Activated CD8-positive, alpha-beta memory T cell treated with anti-CD3 and anti-CD28 coated beads, Interleukin-2, amount 50 U/mL, for 1 hour (primary cell): ENCODE results near the gene UGT1A9.
"Not testable (repeated sequence)": the region's sequence is repeated elsewhere in the genome, so short reads cannot be mapped to it uniquely, and the experiment has no call there.

Experiments
- DNase-seq: peaks from one replicate; pipeline ENCODE4 v3.0.0-alpha.2; 2020; ENCODE audit errors: extremely low read depth

The UGT1A9 gene

DNA sequence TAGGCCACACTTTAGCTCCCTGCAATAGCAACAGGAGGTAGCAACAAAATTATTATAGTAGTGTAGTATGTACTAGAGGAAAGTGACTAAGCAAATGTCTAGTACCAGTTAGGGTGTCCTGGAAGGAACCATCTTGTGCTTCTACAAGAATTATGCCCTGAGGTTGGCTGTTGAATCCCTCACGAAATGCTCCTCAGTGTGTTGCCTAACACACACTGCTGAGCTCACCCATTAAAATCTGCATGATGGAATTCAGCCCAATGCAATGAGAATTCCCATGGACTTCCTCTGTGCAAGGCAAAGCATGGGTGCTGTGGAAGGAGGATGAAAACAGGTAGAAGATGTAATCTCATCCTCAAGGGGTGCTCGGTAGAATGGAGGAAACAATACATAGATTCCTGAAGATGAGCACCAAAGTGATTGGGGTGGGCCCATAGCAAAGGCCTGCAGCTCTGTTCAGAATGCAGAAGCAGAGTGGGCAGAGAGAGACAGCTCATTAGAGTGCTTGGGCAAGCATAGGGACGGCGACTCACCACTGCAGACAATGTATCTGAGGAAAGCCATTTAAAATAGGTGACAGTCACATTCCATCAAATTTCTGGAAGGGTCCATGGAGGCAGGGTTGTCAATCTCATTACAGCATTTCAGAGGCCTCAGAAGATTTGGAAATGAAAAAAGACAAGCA lies 8.8 kb downstream of the UGT1A9 start:
- no peak for DNase-seq

DNA sequence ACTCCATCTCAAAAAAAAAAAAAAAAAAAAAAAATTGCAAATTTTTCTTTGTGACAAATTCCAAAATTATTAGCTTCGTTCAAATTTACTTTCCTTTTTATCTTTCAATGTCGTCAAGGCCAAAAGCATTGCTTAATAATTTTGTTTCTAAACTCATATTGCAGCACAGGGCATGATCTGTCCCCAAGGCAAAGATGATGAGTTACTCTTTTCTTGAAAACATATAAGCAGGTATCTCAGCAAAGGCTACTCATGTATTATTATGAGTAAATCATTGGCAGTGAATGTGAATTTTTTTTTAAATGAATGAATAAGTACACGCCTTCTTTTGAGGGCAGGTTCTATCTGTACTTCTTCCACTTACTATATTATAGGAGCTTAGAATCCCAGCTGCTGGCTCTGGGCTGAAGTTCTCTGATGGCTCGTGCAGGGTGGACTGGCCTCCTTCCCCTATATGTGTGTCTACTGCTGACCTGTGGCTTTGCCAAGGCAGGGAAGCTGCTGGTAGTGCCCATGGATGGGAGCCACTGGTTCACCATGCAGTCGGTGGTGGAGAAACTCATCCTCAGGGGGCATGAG lies 9.9 kb downstream of the UGT1A9 start, which contains the start of gene UGT1A7:
Gene UGT1A7, plus strand, starts transcription at position 381 of the 579 bp plus-strand sequence. Its CDS starts 37 bp downstream, at position 418.
- no peak for DNase-seq

DNA sequence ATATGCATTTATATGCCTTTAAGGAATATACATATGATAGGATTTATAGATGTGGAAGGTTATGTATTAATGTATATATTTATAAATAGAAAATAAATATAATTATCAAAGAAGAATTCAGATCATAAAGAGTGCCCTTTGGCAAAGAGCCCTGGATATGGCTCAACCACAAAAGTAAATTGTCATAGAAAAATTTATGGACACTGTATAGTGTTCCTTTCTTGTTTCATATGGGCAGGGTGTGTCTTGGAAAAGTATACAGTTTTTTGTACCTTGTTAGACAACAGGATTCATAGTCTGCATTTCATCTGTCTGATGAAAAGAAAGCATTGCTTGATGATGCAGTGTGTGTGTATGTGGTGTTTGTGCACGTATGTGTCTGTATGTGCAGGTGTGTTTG lies 12.9 kb downstream of the UGT1A9 start:
- DNase-seq = no peak

DNA sequence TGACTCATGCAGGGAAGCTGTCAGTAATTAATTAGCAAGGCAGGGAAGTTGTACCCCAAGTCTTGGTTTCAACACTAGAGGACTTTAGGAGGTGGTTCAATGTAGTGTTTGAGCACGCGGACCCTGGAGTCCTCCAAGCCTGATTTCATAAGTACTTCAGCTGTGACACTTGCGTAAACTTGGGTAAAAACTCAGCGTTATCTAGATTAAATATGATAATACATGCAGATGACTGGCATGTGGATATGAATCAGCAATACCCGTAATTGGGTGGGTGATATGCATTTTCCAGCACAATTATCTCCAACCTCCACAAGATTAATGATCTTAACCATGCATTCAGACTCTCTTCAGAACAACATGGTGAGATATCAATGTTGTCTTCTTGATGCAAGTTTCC lies 15.2 kb downstream of the UGT1A9 start:
- no peak for DNase-seq

DNA sequence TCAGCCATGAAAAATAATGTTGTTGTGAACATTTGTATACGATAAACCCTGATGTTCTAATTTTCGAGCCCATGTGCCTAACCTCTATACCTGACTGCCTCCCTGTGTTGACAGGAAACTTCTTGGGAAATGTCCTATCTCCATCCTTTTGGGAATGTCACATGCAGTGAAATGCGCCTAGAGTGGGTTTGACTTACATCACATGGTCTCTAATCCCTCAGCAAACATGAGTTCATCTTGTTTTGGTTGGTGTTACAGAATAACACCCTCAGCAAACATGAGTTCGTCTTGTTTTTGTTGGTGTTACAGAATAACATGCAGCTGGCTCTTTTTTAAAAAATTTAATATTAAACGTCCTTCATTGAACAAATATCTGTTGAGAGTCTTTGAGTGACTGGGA lies 16.6 kb downstream of the UGT1A9 start:
- DNase-seq = no peak

DNA sequence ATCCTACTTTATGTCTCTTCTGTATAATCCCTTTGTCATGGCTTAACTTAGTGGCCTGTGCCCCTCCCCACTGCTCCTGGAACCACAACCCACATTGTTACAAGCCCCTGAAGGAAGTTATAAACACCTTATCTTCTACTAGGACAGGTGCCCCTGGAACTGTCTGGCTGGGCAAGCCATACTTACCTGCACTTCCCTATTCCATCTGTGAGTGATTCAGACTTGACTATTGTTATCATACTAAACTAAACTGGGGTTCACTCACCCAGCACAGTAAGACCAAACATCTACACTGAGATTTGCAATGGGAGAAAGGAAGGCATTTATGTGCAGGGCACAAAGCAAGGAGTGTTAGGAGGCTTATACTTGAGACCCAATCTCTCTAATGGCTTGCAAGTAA lies 17.3 kb downstream of the UGT1A9 start:
- DNase-seq = no peak

DNA sequence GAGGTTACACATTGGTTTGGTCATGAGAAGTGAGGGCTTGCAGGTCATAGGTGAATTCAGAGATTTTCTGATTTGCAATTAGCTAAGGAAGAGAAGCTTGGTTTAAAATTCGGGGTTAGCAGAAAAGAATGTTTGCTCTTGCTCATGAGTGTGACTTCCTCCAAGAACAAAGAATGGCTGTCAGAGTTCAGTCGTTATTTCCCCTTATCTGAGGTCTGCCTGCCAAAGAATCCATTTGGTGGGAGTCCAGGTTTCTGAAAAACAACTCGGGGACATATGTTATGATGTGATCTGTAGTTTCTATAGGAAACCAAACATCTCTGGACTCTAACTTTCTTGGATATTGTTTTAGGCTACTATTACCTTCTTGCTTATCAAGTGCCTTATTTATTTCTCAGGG lies 17.8 kb downstream of the UGT1A9 start:
- no peak for DNase-seq

DNA sequence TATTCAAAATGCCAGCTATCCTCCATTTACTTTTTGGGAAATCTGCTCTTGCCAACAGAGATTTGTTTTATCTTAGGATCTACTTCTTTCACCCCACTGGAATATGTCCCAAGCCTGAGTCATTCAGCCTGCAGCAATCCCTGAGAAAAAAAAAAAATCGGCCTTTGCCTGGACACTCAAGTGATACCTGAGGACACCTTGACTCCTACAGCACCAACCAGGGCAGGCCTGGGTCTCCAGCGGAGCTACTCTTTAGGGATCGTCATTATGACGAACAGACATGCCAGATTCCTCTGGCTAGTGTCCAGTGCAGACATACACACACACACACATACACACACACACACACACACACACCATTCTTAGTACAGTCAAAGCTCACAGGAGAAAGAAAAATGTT lies 18.7 kb downstream of the UGT1A9 start:
- no peak for DNase-seq

DNA sequence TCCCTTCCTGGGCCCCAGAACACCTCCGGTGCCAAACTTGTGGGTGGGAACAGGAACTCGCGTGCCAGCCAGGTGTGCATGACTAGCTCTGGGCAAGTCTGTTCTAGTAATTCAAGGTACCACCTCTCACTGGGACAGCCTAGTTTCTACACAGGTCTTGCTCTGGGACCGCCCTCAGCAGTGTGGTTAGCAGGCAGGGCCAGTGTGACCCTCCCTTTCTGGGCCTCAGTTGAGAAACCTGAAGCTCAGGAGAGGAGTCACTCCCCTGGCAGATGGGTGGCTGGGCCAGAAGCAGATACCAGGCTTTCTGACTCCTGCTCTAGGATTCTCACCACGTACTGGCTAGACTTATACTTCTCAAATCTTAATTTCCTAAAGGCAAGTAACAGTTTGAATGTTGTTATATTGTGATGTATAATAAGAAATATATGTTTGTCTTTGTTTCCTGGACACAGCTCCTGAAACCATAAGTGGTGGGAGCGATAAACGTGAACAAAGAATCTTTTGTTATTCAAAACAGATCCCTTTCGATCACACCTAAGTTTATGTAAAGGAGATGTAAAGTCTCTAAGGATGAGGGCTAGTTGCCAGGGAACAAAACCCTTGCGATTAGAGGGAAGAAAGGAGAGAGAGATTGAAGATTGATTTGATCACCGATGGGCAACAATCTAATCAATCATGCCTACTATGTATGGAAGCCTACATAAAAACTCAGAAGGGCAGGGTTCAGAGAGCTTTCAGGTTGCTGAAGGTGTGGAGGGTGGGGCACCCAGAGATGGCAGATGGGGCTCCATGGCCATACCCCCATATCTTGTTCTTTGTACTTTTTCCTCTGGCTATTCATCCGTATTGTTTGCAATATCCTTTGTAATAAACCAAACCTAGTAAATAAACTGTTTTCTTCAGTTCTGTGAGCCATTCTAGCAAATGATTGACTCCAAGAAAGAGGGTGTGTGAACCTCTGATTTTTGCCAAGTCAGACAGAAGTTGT lies 20.0 kb downstream of the UGT1A9 start:
- DNase-seq = no peak

DNA sequence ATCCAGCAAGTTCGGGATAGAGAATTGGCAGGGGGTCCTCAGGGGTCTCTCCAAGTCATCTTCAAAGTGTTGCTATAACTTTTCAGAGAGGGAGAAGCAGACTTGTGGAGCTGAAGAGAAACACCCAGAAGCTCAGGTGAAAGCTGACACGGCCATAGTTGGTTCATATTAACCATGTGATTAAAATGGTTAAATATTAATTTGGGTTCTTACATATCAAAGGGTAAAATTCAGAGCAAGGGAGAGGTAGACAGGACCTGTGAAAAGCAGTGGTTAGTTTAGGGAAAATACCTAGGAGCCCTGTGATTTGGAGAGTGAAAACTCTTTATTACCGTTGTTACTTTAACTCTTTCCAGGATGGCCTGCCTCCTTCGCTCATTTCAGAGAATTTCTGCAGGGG lies 20.9 kb downstream of the UGT1A9 start, which contains the start of gene UGT1A6:
Gene UGT1A6, plus strand, starts transcription at position 243 of the 400 bp plus-strand sequence. Its CDS starts 115 bp downstream, at position 358.
- no peak for DNase-seq

DNA sequence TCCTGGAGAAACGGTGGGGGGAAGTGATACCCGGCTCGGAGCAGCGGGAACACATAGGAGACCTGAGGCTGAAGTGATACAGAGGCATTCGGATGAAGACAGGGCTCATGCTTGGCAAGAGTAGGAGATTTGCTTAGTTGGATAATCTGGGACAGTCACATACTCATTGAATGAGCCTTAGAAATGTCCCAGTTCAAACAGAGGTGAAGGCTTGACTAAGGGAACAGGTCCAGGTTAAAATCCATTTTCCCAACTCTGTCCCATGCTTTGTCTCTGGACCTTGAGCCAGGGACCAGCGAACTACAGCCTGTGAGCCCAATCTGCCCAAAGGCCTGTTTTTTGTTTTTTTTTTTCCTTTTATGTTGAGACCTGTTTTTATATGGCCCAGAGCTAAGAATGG lies 22.3 kb downstream of the UGT1A9 start:
- DNase-seq = no peak

DNA sequence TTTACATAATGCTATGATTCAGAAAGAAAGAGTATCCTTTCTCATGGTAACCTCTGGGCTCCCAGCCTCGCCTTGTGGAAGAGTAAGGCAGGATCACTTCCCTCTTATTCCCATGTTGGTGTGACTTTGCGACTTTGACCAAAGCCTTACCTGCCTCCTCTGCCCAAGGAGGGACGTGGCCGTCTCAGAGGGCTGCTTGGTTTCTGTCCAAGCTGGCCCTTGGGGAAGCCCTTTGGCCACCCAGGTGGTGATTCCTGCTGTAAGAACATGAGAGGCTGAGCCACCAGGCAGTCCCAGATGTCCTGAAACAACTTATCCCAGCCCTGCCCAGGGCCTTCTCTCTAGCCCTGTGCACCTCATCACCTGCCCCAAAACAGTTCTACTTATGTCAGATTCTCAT lies 27.0 kb downstream of the UGT1A9 start:
- DNase-seq = no peak

DNA sequence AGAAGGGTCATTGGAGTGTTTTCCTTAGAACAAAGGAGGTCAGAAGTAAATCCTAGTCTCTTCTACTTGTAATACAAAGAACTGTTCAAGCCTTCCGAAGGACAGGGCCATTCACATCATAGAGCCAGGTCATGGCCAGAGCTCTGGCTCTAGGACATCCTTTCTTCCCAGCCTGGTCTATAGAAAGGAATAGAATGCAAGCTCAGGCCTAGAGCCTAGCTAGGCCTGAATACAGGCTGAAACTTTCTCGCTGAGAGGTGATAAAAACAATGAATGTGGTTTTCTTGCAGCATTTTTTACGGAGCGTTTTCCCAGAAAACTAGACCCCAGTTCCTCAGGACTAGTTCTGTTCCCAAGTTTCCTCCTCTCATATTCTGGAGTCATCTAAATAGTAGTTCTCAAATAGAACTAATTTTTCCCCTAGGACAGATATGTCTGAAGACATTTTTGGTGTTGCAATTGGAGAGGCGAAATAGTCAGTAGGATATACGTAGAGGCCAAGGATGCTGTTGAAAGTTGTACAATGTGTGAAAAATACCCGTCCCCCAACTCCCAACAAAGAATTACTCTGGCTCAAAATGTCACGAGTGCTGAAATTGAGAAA lies 27.8 kb downstream of the UGT1A9 start:
- no peak for DNase-seq

DNA sequence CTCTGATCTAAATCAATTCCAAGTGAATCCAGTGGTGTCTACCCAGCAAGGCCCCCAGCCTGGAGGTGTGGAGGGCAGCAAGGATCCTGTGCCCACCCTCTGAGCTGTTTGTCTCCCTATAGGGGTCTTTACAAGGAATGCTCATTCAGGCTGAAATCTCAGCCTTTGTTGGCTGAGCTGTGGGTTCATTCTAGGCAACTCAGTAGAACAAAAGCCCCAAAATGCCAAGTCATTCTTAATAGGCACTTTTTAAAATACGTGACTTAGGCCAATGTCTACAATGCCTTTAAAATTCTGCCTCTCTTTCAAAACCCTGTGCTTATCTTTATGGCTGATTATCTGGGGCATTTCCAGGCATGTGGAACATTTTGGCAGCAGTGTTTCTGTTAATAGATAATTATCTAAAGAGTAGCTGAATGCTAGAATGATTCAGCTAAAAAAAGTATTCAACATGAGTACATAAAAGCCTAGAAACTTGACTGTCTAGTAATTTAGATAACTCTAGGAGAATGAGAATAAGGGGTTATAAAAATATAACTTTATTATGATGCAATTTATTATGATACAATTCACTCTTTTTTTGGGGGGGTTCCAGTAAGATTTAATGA lies 28.4 kb downstream of the UGT1A9 start:
- DNase-seq = no peak

DNA sequence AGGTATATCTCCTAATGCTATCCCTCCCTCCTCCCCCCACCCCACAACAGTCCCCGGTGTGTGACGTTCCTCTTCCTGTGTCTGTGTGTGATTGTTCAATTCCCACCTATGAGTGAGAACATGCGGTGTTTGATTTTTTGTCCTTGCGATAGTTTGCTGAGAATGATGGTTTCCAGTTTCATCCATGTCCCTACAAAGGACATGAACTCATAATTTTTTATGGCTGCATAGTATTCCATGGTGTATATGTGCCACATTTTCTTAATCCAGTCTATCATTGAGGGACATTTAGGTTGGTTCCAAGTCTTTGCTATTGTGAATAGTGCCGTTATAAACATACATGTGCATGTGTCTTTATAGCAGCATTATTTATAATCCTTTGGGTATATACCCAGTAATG lies 29.1 kb downstream of the UGT1A9 start:
- DNase-seq = not testable (repeated sequence)

DNA sequence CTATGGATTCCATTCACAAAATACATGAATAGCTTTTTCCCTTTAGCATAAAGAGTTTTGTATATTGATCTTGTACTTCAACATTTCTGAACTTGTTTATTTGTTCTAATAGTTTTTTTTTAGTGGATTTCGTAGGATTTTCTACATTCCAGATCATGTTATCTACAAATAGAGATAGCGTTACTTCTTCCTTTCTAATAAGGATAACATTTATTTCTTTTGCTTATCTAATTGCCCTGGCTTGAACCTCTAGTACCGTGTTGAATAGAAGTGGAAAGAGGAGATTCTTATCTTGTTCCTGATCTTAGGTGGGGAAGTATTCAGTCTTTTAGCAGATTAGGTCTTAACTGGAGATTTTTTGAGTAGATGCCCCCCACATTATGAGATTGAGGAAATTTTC lies 30.5 kb downstream of the UGT1A9 start:
- no peak for DNase-seq

DNA sequence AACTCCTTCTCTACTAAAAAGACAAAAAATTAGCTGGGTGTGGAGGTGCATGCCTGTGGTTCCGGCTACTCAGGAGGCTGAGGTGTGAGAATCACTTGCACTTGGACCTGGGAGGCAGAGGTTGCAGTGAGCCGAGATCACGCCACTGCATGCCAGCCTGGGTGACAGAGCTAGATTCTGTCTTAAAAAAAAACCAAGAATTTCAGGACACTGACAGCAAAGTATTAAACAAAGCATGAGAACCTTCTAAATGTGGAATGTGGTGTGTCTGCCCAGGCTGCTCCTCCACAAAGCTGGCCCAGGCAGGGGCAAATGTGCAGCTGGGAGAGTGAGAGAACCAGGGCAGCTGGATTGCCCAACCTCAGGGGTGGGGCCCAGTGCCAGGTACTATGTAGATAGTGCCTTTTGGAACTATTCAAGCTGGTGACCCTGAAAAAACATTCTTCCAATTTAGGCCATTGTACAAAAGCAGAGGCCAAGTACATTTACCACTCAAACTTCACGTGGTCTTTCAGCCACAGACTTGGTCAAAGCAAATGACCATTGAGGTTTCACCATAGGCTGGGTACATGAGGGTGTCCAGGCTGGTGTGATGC lies 34.3 kb downstream of the UGT1A9 start:
- DNase-seq = no peak

DNA sequence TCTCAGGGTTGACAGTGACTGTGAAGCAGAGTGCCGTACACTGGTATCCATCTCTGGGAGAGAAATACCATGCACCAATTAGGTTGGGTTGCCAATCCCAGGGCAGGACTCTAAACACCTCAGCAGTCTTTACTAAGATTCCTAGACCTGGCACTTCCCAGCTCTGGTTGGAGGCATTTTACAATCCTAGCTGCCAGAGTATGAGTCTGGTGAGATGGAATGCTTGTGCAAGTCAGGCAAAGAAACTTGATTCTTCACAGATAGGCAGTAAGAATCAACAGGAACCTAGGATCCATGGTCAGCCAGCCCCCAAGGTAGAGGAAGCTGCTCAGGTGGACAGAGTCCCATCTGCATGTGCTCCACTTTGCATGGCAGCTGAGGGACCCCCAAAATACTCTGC lies 35.0 kb downstream of the UGT1A9 start:
- DNase-seq = no peak

DNA sequence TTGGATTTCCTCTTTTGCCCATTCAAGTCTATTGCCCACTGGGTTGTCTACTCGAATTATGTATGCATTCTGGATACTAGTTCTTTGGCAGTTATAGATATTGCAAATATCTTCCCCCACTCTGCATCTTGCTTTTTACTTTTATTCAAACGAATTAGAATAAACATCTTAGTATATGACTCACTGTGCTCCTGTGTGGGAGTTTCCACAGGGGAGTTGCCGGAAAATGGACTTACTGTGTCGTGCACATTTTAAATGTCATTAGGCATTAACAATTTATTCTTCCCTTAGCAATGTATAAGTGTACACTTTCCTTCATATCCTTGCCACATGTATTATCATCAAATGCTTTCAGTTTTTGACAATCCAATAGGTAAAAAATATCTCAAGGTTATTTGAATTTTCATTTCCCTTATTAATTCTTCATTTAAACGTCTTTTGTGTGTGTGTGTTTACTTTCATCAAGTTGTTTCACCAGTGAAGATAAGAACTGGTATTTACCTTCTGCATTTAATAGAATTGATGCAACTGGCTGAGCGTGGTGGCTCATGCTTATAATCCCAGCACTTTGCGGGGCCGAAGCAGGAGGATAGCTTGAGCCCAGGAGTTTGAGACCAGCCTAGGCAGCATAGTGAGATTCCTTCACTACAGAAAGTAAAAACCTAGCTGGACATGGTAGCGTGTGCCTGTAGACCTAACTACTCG lies 36.4 kb downstream of the UGT1A9 start:
- DNase-seq = no peak

DNA sequence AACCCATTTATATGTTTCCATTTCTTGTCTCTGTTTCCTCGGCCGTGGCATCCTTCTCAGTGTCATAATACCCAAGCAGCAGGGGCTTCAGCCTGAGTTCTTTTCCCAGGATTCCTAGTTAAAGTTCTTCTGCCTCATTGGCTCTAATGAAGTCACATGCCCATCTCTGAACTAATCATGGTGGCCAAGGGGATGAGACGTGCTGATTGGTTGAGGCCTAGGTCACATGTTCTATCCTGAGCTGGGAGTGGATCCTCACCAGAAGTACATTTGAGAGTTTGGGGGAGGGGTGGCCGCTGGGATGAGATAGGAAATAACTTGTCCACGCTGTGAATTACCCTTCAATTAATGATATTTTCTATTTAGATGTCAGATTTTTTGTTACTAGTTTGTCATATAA lies 37.2 kb downstream of the UGT1A9 start:
- DNase-seq = no peak
